ENCODE results near the gene TXNL4B. TPM values are rescaled to one million over a fixed set of nuclear protein-coding genes. Genes with fewer than 3 reads are reported as not detected.

TXNL4B gene
- total and polyA plus RNA-seq, 10 of the 15 experiments (the other 5 are each of a cell fraction or from before 2014, with no cell fraction given), result 11.1 to 24.0 (median 15.9) TPM

GRCh38 chr16:72101195-72101594 lies 7.8 kb upstream of the TXNL4B start:
- Histone ChIP-seq H3K9me3 (replicated peaks; ENCODE audit: control insufficient read depth, insufficient read depth, low read length) (no peaks in the 10 kb centered on the region), H3K4me1 (ENCODE audit: control insufficient read depth, insufficient read depth, low read length) (no peaks in the 10 kb centered on the region), H3K27ac (ENCODE audit: control insufficient read depth, insufficient read depth) (no peak overlapping the region), H2AFZ (ENCODE audit: control insufficient read depth, low read depth, low read length) (no peak overlapping the region), H3K4me3 (no peak overlapping the region), H3K9ac (ENCODE audit: control insufficient read depth, insufficient read depth, low read length) (no peak overlapping the region), H3K79me2 (ENCODE audit: control insufficient read depth, insufficient read depth, low read length) (peaks cover 1% of the 10 kb centered on the region), H3K4me2 (ENCODE audit: control insufficient read depth, insufficient read depth) (no peak overlapping the region), H4K20me1 (ENCODE audit: control insufficient read depth, insufficient read depth) (no peaks in the 10 kb centered on the region), H3K27me3 (replicated peaks in 1 of 2; ENCODE audit: control insufficient read depth in 2 of 2, insufficient read depth in 2 of 2, low read length in 1 of 2) (no peaks in the 10 kb centered on the region), H3K36me3 (ENCODE audit: control insufficient read depth in 2 of 2, insufficient read depth in 2 of 2, low read length in 1 of 2) (peaks cover 51 to 52% of the 10 kb centered on the region in 2 experiments)
- in situ Hi-C loops (cut with MboI), result no loop called here
- CTCF ChIA-PET, result interaction anchor here (1.2 to 1.4 kb wide), 2 partner anchors 24 to 33 kb away, joined by 3 to 4 read pairs; no protein-coding TSS in a partner anchor
- intact Hi-C loops (cut with micrococcal nuclease; ENCODE audit: unreplicated experiment), result no loop called here
- no peak for FAIRE-seq
- POLR2A ChIA-PET, result no interaction called here
- RAD21 ChIA-PET (ENCODE audit: unreplicated experiment), result no interaction called here
- no peak for DNase-seq (ENCODE audit: low read depth, low spot score)
- WGBS (ENCODE audit: insufficient coverage, insufficient replicate concordance, low lambda C conversion rate, missing lambda C conversion rate), result 92% methylated on average over 10 of the region's 10 CpGs
- SMC1A ChIA-PET (ENCODE audit: uncharacterized antibody, unreplicated experiment), result no interaction called here
- TF ChIP-seq JUNB (IDR thresholded peaks at IDR 0.05), result no peak
- TF ChIP-seq SMAD1 (IDR thresholded peaks at IDR 0.05; ENCODE audit: low read depth, partially characterized antibody), result no peak
- TF ChIP-seq SPI1 (IDR thresholded peaks at IDR 0.05; ENCODE audit: borderline replicate concordance, insufficient read depth, low read depth, low read length), result no peak
- no peak for TF ChIP-seq MYC (IDR thresholded peaks at IDR 0.05; ENCODE audit: insufficient read depth, insufficient read length, insufficient replicate concordance, low read length, severe bottlenecking)
- TF ChIP-seq KLF5 (IDR thresholded peaks at IDR 0.05; ENCODE audit: partially characterized antibody), result no peak
- no peak for TF ChIP-seq USF1 (IDR thresholded peaks at IDR 0.05; ENCODE audit: borderline replicate concordance, extremely low read length, insufficient read depth, low read depth, low read length)
- no peak for TF ChIP-seq HDAC6 (IDR thresholded peaks at IDR 0.05; ENCODE audit: unreplicated experiment)
- no peak for TF ChIP-seq DPF2 (IDR thresholded peaks at IDR 0.05)
- TF ChIP-seq CHD2 (IDR thresholded peaks at IDR 0.05; ENCODE audit: borderline replicate concordance, low read depth, low read length), result no peak
- no peak for ATAC-seq
- BruUV-seq (replicated peaks), result no TSS peak
